Caco-2 (cell line): ENCODE results near the gene TEF. TPM values are rescaled to one million over a fixed set of nuclear protein-coding genes. Genes with fewer than 3 reads are reported as not detected.

Experiments used
- BruUV-seq: library from RNA; stranded (reverse); fragments of 400-500 nt; replicated peaks from 2 replicates; lab custom pipeline; 2021; lab: Mats Ljungman, UMichigan
- CTCF ChIA-PET: fragments of 300-600 bp; sonication (Branson Sonifier 250); formaldehyde crosslinking; loops from one replicate; lab custom pipeline; 2022; ENCODE audit warnings: antibody characterized with exemption; lab: Charles Lee
- POLR2A ChIA-PET: fragments of 300-600 bp; sonication (Branson Sonifier 250); formaldehyde crosslinking; loops from one replicate; lab custom pipeline; 2022; ENCODE audit warnings: antibody characterized with exemption; lab: Charles Lee
- DNase-seq, 2 experiments: peaks; one replicate each; pipeline versions ENCODE4 v3.0.0 to v3.0.0-alpha.2; 2020 to 2022
- H3K27me3 ChIP-seq: replicated peaks from 2 replicates; pipeline ENCODE4 v1.6.0; 2011; ENCODE audit warnings: low read length; ENCODE audit not compliant: control insufficient read depth, insufficient read depth
- H3K36me3 ChIP-seq: 2 replicates; pipeline ENCODE4 v1.5.1; 2011; ENCODE audit warnings: low read length; ENCODE audit not compliant: control insufficient read depth, insufficient read depth
- H3K4me1 ChIP-seq: fragments of 250-450 bp; sonication (Bioruptor Pico); 2 replicates; pipeline ENCODE4 v1.5.1; 2020; ENCODE audit warnings: mild to moderate bottlenecking
- H3K4me3 ChIP-seq: 2 replicates; pipeline ENCODE4 v1.5.1; 2011; ENCODE audit warnings: low read depth, mild to moderate bottlenecking, control low read depth, low read length
- H3K9me3 ChIP-seq: fragments of 250-450 bp; sonication (Bioruptor Pico); 2 replicates; pipeline ENCODE4 v1.5.1; 2020; ENCODE audit warnings: mild to moderate bottlenecking, moderate library complexity
- H3K27ac Mint-ChIP-seq: one replicate; pipeline ENCODE4 v1.8.0; 2022; ENCODE audit warnings: mixed read lengths; ENCODE audit not compliant: unreplicated experiment
- H3K27me3 Mint-ChIP-seq: one replicate; pipeline ENCODE4 v1.8.0; 2022; ENCODE audit warnings: mixed read lengths; ENCODE audit not compliant: insufficient read depth, unreplicated experiment
- H3K36me3 Mint-ChIP-seq: one replicate; pipeline ENCODE4 v1.8.0; 2022; ENCODE audit warnings: mild to moderate bottlenecking, mixed read lengths; ENCODE audit not compliant: insufficient read depth, unreplicated experiment
- H3K4me1 Mint-ChIP-seq: one replicate; pipeline ENCODE4 v1.8.0; 2022; ENCODE audit warnings: low read depth, mixed read lengths; ENCODE audit not compliant: unreplicated experiment
- H3K4me3 Mint-ChIP-seq: one replicate; pipeline ENCODE4 v1.8.0; 2022; ENCODE audit warnings: mild to moderate bottlenecking, moderate library complexity, mixed read lengths; ENCODE audit not compliant: unreplicated experiment
- H3K9me3 Mint-ChIP-seq: one replicate; pipeline ENCODE4 v1.8.0; 2022; ENCODE audit warnings: mixed read lengths; ENCODE audit not compliant: unreplicated experiment
- intact Hi-C: fragments of 100-400 bp; cut with micrococcal nuclease; formaldehyde crosslinking; loops from one replicate; pipeline ENCODE4 v1.10.0; 2022; ENCODE audit not compliant: unreplicated experiment
- total RNA-seq: library from RNA; stranded (reverse); gene quantifications from 2 replicates; pipeline ENCODE4 v1.2.3, GENCODE V29; 2022
- TF ChIP-seq, protein P1 (sequence below), 2 experiments: fragments of 200-600 bp in 1 of 2; IDR thresholded peaks; 1 replicate in 1 of 2; 2 replicates in 1 of 2; pipeline versions ENCODE4 v1.5.1 to v1.8.0; 2011 to 2022; ENCODE audit warnings: antibody characterized with exemption in 1 of 2, control low read depth in 1 of 2, inconsistent platforms in 1 of 2, low read depth in 1 of 2, low read length in 1 of 2, mild to moderate bottlenecking in 1 of 2, moderate library complexity in 1 of 2; ENCODE audit not compliant: insufficient read depth in 1 of 2, severe bottlenecking in 1 of 2, unreplicated experiment in 1 of 2

The TEF gene
- total RNA-seq, 1 experiment from 2014 or later, result 13.8 TPM

DNA sequence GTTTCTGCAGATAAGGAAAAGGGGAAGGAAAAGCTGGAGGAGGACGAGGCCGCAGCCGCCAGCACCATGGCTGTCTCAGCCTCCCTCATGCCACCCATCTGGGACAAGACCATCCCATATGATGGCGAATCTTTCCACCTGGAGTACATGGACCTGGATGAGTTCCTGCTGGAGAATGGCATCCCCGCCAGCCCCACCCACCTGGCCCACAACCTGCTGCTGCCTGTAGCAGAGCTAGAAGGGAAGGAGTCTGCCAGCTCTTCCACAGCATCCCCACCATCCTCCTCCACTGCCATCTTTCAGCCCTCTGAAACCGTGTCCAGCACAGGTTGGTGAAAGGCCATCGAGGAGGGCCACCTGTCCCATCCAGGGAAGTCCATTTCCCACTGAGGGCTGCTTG, 5.6 kb downstream of the TEF start:
- Mint-ChIP-seq H3K4me1 (peaks cover 7% of the 10 kb centered on the region), H3K9me3 (no peaks in the 10 kb centered on the region), H3K27ac (no peak overlapping the region), H3K36me3 (peaks cover 19% of the 10 kb centered on the region), H3K27me3 (no peaks in the 10 kb centered on the region), H3K4me3 (no peak overlapping the region)
- TF ChIP-seq, protein P1, sequence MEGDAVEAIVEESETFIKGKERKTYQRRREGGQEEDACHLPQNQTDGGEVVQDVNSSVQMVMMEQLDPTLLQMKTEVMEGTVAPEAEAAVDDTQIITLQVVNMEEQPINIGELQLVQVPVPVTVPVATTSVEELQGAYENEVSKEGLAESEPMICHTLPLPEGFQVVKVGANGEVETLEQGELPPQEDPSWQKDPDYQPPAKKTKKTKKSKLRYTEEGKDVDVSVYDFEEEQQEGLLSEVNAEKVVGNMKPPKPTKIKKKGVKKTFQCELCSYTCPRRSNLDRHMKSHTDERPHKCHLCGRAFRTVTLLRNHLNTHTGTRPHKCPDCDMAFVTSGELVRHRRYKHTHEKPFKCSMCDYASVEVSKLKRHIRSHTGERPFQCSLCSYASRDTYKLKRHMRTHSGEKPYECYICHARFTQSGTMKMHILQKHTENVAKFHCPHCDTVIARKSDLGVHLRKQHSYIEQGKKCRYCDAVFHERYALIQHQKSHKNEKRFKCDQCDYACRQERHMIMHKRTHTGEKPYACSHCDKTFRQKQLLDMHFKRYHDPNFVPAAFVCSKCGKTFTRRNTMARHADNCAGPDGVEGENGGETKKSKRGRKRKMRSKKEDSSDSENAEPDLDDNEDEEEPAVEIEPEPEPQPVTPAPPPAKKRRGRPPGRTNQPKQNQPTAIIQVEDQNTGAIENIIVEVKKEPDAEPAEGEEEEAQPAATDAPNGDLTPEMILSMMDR (IDR thresholded peaks at IDR 0.05; ENCODE audit: insufficient read depth in 1 of 2, low read depth in 1 of 2, low read length in 1 of 2, severe bottlenecking in 1 of 2, unreplicated experiment in 1 of 2), result no peak
- no TSS peak for BruUV-seq
- Histone ChIP-seq H3K36me3 (no peaks in the 10 kb centered on the region), H3K4me1 (peaks cover 6% of the 10 kb centered on the region; the same call in 1 of the 2 replicates), H3K4me3 (no peak overlapping the region), H3K27me3 (no peaks in the 10 kb centered on the region), H3K9me3 (no peaks in the 10 kb centered on the region)
- CTCF ChIA-PET, result no interaction called here
- no peak for DNase-seq
- intact Hi-C loops, result no loop called here
- POLR2A ChIA-PET, result no interaction called here

DNA sequence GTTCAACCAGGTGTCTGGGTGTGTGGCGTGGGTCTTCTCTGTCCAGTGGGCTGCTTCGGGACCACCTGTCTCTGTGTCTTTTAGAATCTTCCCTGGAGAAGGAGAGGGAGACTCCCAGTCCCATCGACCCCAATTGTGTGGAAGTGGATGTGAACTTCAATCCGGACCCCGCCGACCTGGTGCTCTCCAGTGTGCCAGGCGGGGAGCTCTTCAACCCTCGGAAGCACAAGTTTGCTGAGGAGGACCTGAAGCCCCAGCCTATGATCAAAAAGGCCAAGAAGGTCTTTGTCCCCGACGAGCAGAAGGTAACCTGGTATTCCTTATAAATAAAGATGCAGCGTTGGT, 12.2 kb downstream of the TEF start:
- no TSS peak for BruUV-seq
- Histone ChIP-seq H3K4me1 (no peaks in the 10 kb centered on the region), H3K36me3 (no peaks in the 10 kb centered on the region; the same call in none of the 2 replicates), H3K9me3 (no peaks in the 10 kb centered on the region), H3K27me3 (no peaks in the 10 kb centered on the region), H3K4me3 (no peak overlapping the region)
- H3K4me3 Mint-ChIP-seq, result no peak overlapping the region
- no peaks in the 10 kb centered on the region for H3K27me3 Mint-ChIP-seq
- no peaks in the 10 kb centered on the region for H3K4me1 Mint-ChIP-seq
- intact Hi-C loops, result no loop called here
- no peak overlapping the region for H3K27ac Mint-ChIP-seq
- ChIA-PET POLR2A (no interaction called here), CTCF (no interaction called here)
- DNase-seq, result no peak
- TF ChIP-seq, protein P1 (IDR thresholded peaks at IDR 0.05; ENCODE audit: insufficient read depth in 1 of 2, low read depth in 1 of 2, low read length in 1 of 2, severe bottlenecking in 1 of 2, unreplicated experiment in 1 of 2), result no peak
- H3K9me3 Mint-ChIP-seq, result no peaks in the 10 kb centered on the region
- H3K36me3 Mint-ChIP-seq, result peaks cover 22% of the 10 kb centered on the region

- no peak overlapping the region for H3K4me3 ChIP-seq
- H3K27me3 ChIP-seq, result no peaks in the 10 kb centered on the region
- Mint-ChIP-seq H3K27ac (no peak overlapping the region), H3K4me1 (no peaks in the 10 kb centered on the region), H3K9me3 (no peaks in the 10 kb centered on the region), H3K27me3 (no peaks in the 10 kb centered on the region), H3K36me3 (peaks cover 14% of the 10 kb centered on the region), H3K4me3 (no peak overlapping the region)
- no peaks in the 10 kb centered on the region; the same call in none of the 2 replicates for H3K36me3 ChIP-seq
- H3K4me1 ChIP-seq, result no peaks in the 10 kb centered on the region
- CTCF ChIA-PET, result no interaction called here
- no peak for DNase-seq
- POLR2A ChIA-PET, result interaction anchor here (0.5 kb wide), 1 partner anchor 273 kb away, joined by 7 read pairs; no protein-coding TSS in a partner anchor
- intact Hi-C loops, result no loop called here
- TF ChIP-seq, protein P1 (IDR thresholded peaks at IDR 0.05; ENCODE audit: insufficient read depth in 1 of 2, low read depth in 1 of 2, low read length in 1 of 2, severe bottlenecking in 1 of 2, unreplicated experiment in 1 of 2), result no peak
- no peaks in the 10 kb centered on the region for H3K9me3 ChIP-seq
- no TSS peak for BruUV-seq
Observed at GRCh38 chr22:41395531-41396240, 13.9 kb downstream of the TEF start.
